Thyroid gland (tissue), 4 donors: Measurements from ENCODE around the gene BANP. TPM values are rescaled to one million over a fixed set of nuclear protein-coding genes. Genes with fewer than 3 reads are reported as not detected.
"Not testable (repeated sequence)": the region's sequence is repeated elsewhere in the genome, so short reads cannot be mapped to it uniquely, and the experiment has no call there.

Experiments
- DNase-seq, 2 donors: peaks; one replicate each; pipeline ENCODE4 v3.0.0-alpha.2; 2019
- H3K27ac ChIP-seq, 3 donors: fragments of 200-600 bp; sonication (generic); 1 replicate in 2 of 3; 2 replicates in 1 of 3; pipeline ENCODE4 v1.5.1; 2016 to 2019; ENCODE audit warnings: mild to moderate bottlenecking in 1 of 3, moderate library complexity in 1 of 3
- H3K27me3 ChIP-seq: fragments of 200-600 bp; sonication (generic); one replicate; pipeline ENCODE4 v1.5.1; 2019
- H3K36me3 ChIP-seq, 2 donors: fragments of 200-600 bp; sonication (generic); one replicate each; pipeline ENCODE4 v1.5.1; 2016 to 2019
- H3K4me1 ChIP-seq, 2 donors: fragments of 200-600 bp; sonication (generic); one replicate each; pipeline ENCODE4 v1.5.1; 2017 to 2019
- H3K4me3 ChIP-seq, 3 donors: fragments of 200-600 bp; sonication (generic); replicated peaks in 1 of 3; 1 replicate in 2 of 3; 2 replicates in 1 of 3; pipeline ENCODE4 v1.5.1; 2016; ENCODE audit warnings: mild to moderate bottlenecking in 1 of 3
- H3K9me3 ChIP-seq: fragments of 200-600 bp; sonication (generic); one replicate; pipeline ENCODE4 v1.5.1; 2017
- CTCF ChIP-seq, 6 experiments: fragments of 200-600 bp in 3 of 6; fragments of 450-650 bp in 3 of 6; sonication (generic) in 3 of 6; IDR thresholded peaks; one replicate each; pipeline ENCODE4 v1.5.1; 2016 to 2019; ENCODE audit warnings: antibody characterized with exemption in 6 of 6, mild to moderate bottlenecking in 2 of 6, inconsistent platforms in 1 of 6, moderate library complexity in 1 of 6
- POLR2A ChIP-seq, 2 donors: fragments of 450-650 bp; IDR thresholded peaks; one replicate each; pipeline ENCODE4 v1.6.1; 2017; ENCODE audit warnings: antibody characterized with exemption in 2 of 2, mild to moderate bottlenecking in 2 of 2, moderate library complexity in 1 of 2
- WGBS, 2 donors: methylation state at CpG; one replicate each; pipeline ENCODE4 v1.1.5; 2017; 5-methylcytosine and 5-hydroxymethylcytosine counted together
- intact Hi-C: fragments of 100-400 bp; cut with DNase I; formaldehyde crosslinking; loops from one replicate; pipeline ENCODE4 v1.15.1; 2023
- total RNA-seq, 4 donors: library from RNA; depleted of rRNA; stranded (reverse); fragments of >200 nt; gene quantifications; one replicate each; pipeline ENCODE4 v1.2.3, GENCODE V29; 2016

Gene BANP
- total RNA-seq, 4 donors from 2014 or later: 22.8 to 42.7 (median 29.8) TPM

- WGBS, 2 donors: 74 to 90% methylated on average over 5 to 7 of the region's 9 CpGs
- DNase-seq: no peak
- H3K27me3 ChIP-seq: no peaks in the 10 kb centered on the region
- no peaks in the 10 kb centered on the region for H3K36me3 ChIP-seq
- no peaks in the 10 kb centered on the region for H3K4me1 ChIP-seq
- intact Hi-C loops: no loop called here
- TF ChIP-seq CTCF (IDR thresholded peaks at IDR 0.05): no peak
- TF ChIP-seq POLR2A (IDR thresholded peaks at IDR 0.05): no peak
- H3K27ac ChIP-seq: no peak overlapping the region
- H3K9me3 ChIP-seq: no peaks in the 10 kb centered on the region
- H3K4me3 ChIP-seq: no peak overlapping the region
These were observed 132.3 kb downstream of the BANP start for GRCh38 chr16:88083582-88083981.

GRCh38 chr16:88084881-88085280, 133.6 kb downstream of the BANP start:
- WGBS, 2 donors: 80 to 83% methylated on average over 3 of the region's 3 CpGs
- Histone ChIP-seq H3K9me3 (no peaks in the 10 kb centered on the region), H3K4me1 (no peaks in the 10 kb centered on the region), H3K36me3 (no peaks in the 10 kb centered on the region), H3K27me3 (no peaks in the 10 kb centered on the region), H3K4me3 (no peak overlapping the region), H3K27ac (no peak overlapping the region)
- DNase-seq: no peak
- intact Hi-C loops: no loop called here
- no peak for TF ChIP-seq CTCF (IDR thresholded peaks at IDR 0.05)
- TF ChIP-seq POLR2A (IDR thresholded peaks at IDR 0.05): no peak

GRCh38 chr16:88086571-88087516, 135.6 kb downstream of the BANP start:
- intact Hi-C loops: no loop called here
- TF ChIP-seq CTCF (IDR thresholded peaks at IDR 0.05) (no peak), POLR2A (IDR thresholded peaks at IDR 0.05) (no peak)
- Histone ChIP-seq H3K36me3 (no peaks in the 10 kb centered on the region), H3K4me1 (no peaks in the 10 kb centered on the region), H3K27me3 (no peaks in the 10 kb centered on the region), H3K4me3 (no peak overlapping the region), H3K9me3 (no peaks in the 10 kb centered on the region), H3K27ac (no peak overlapping the region)
- no peak for DNase-seq
- 73 to 85% methylated on average over 31 to 32 of the region's 34 CpGs for WGBS, 2 donors

- TF ChIP-seq POLR2A (IDR thresholded peaks at IDR 0.05) (no peak), CTCF (IDR thresholded peaks at IDR 0.05) (no peak)
- 81 to 82% methylated on average over 15 to 16 of the region's 16 CpGs for WGBS, 2 donors
- H3K4me3 ChIP-seq: no peak overlapping the region
- H3K36me3 ChIP-seq: no peaks in the 10 kb centered on the region
- intact Hi-C loops: no loop called here
- no peak overlapping the region for H3K27ac ChIP-seq
- H3K4me1 ChIP-seq: no peaks in the 10 kb centered on the region
- H3K27me3 ChIP-seq: no peaks in the 10 kb centered on the region
- DNase-seq: no peak
- no peaks in the 10 kb centered on the region for H3K9me3 ChIP-seq
These were observed 136.3 kb downstream of the BANP start for GRCh38 chr16:88087517-88087877.

- Histone ChIP-seq H3K27ac (no peak overlapping the region), H3K36me3 (no peaks in the 10 kb centered on the region), H3K4me1 (no peaks in the 10 kb centered on the region), H3K27me3 (no peaks in the 10 kb centered on the region), H3K9me3 (no peaks in the 10 kb centered on the region), H3K4me3 (no peak overlapping the region)
- intact Hi-C loops: no loop called here
- 56 to 74% methylated on average over 13 to 18 of the region's 20 CpGs for WGBS, 2 donors
- TF ChIP-seq POLR2A (IDR thresholded peaks at IDR 0.05) (no peak), CTCF (IDR thresholded peaks at IDR 0.05) (no peak)
- DNase-seq: no peak
These were observed 136.9 kb downstream of the BANP start for GRCh38 chr16:88088161-88088581.

GRCh38 chr16:88088611-88089010, 137.4 kb downstream of the BANP start:
- intact Hi-C loops, DNase-seq, H3K4me1 ChIP-seq, H3K9me3 ChIP-seq, H3K27me3 ChIP-seq, H3K27ac ChIP-seq, H3K4me3 ChIP-seq, H3K36me3 ChIP-seq: not testable (repeated sequence)
- WGBS, 2 donors: 77 to 88% methylated on average over 3 to 10 of the region's 10 CpGs

GRCh38 chr16:88089071-88089470, 137.8 kb downstream of the BANP start:
- WGBS, 2 donors: 50 to 69% methylated on average over 5 of the region's 15 CpGs
- H3K4me3 ChIP-seq, DNase-seq, intact Hi-C loops, H3K27ac ChIP-seq, H3K4me1 ChIP-seq, H3K9me3 ChIP-seq, H3K27me3 ChIP-seq, H3K36me3 ChIP-seq: not testable (repeated sequence)
